ENCODE data around the gene TCL1B. TPM values are rescaled to one million over a fixed set of nuclear protein-coding genes. Genes with fewer than 3 reads are reported as not detected.

The TCL1B gene
- total and polyA plus RNA-seq, 2 of the 13 experiments (the other 11 are each of a cell fraction or from before 2014, with no cell fraction given), result not detected

DNA sequence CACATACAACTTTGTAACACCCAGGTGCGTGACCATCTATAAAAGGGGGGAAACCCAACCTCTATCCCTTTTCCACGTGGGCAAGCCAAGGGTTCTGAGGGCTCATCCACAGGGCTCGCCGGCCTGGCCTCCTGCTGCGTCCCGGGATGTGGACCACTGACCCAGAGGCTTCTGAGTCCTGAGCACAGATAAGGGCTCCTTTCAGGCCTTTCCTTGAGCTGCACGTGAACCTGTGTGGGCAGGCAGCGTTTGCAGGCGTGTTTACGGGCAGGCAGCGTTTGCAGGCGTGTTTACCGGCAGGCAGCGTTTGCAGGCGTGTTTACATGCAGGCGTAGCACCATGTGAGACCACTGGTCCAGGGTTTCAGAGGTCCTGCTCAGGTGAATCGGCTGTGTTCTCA, 23.9 kb downstream of the TCL1B start (continued):
- TF ChIP-seq, protein P1, sequence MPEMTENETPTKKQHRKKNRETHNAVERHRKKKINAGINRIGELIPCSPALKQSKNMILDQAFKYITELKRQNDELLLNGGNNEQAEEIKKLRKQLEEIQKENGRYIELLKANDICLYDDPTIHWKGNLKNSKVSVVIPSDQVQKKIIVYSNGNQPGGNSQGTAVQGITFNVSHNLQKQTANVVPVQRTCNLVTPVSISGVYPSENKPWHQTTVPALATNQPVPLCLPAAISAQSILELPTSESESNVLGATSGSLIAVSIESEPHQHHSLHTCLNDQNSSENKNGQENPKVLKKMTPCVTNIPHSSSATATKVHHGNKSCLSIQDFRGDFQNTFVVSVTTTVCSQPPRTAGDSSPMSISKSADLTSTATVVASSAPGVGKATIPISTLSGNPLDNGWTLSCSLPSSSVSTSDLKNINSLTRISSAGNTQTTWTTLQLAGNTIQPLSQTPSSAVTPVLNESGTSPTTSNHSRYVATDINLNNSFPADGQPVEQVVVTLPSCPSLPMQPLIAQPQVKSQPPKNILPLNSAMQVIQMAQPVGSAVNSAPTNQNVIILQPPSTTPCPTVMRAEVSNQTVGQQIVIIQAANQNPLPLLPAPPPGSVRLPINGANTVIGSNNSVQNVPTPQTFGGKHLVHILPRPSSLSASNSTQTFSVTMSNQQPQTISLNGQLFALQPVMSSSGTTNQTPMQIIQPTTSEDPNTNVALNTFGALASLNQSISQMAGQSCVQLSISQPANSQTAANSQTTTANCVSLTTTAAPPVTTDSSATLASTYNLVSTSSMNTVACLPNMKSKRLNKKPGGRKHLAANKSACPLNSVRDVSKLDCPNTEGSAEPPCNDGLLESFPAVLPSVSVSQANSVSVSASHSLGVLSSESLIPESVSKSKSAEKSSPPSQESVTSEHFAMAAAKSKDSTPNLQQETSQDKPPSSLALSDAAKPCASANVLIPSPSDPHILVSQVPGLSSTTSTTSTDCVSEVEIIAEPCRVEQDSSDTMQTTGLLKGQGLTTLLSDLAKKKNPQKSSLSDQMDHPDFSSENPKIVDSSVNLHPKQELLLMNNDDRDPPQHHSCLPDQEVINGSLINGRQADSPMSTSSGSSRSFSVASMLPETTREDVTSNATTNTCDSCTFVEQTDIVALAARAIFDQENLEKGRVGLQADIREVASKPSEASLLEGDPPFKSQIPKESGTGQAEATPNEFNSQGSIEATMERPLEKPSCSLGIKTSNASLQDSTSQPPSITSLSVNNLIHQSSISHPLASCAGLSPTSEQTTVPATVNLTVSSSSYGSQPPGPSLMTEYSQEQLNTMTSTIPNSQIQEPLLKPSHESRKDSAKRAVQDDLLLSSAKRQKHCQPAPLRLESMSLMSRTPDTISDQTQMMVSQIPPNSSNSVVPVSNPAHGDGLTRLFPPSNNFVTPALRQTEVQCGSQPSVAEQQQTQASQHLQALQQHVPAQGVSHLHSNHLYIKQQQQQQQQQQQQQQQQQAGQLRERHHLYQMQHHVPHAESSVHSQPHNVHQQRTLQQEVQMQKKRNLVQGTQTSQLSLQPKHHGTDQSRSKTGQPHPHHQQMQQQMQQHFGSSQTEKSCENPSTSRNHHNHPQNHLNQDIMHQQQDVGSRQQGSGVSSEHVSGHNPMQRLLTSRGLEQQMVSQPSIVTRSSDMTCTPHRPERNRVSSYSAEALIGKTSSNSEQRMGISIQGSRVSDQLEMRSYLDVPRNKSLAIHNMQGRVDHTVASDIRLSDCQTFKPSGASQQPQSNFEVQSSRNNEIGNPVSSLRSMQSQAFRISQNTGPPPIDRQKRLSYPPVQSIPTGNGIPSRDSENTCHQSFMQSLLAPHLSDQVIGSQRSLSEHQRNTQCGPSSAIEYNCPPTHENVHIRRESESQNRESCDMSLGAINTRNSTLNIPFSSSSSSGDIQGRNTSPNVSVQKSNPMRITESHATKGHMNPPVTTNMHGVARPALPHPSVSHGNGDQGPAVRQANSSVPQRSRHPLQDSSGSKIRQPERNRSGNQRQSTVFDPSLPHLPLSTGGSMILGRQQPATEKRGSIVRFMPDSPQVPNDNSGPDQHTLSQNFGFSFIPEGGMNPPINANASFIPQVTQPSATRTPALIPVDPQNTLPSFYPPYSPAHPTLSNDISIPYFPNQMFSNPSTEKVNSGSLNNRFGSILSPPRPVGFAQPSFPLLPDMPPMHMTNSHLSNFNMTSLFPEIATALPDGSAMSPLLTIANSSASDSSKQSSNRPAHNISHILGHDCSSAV (CRISPR knock-in tag; IDR thresholded peaks at IDR 0.05; ENCODE audit: borderline replicate concordance), result no peak
- TF ChIP-seq, protein P2, sequence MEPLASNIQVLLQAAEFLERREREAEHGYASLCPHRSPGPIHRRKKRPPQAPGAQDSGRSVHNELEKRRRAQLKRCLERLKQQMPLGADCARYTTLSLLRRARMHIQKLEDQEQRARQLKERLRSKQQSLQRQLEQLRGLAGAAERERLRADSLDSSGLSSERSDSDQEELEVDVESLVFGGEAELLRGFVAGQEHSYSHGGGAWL (CRISPR knock-in tag; IDR thresholded peaks at IDR 0.05), result no peak
- TF ChIP-seq, protein P3, sequence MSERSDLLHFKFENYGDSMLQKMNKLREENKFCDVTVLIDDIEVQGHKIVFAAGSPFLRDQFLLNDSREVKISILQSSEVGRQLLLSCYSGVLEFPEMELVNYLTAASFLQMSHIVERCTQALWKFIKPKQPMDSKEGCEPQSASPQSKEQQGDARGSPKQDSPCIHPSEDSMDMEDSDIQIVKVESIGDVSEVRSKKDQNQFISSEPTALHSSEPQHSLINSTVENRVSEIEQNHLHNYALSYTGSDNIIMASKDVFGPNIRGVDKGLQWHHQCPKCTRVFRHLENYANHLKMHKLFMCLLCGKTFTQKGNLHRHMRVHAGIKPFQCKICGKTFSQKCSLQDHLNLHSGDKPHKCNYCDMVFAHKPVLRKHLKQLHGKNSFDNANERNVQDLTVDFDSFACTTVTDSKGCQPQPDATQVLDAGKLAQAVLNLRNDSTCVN (CRISPR knock-in tag; IDR thresholded peaks at IDR 0.05; ENCODE audit: borderline replicate concordance), result no peak
